Measurements from ENCODE around the gene PLAU. TPM values are rescaled to one million over a fixed set of nuclear protein-coding genes. Genes with fewer than 3 reads are reported as not detected.
"Not testable (repeated sequence)": the region's sequence is repeated elsewhere in the genome, so short reads cannot be mapped to it uniquely, and the experiment has no call there.

Gene PLAU
- total RNA-seq, 1 experiment from 2014 or later = 8.3 TPM

DNA sequence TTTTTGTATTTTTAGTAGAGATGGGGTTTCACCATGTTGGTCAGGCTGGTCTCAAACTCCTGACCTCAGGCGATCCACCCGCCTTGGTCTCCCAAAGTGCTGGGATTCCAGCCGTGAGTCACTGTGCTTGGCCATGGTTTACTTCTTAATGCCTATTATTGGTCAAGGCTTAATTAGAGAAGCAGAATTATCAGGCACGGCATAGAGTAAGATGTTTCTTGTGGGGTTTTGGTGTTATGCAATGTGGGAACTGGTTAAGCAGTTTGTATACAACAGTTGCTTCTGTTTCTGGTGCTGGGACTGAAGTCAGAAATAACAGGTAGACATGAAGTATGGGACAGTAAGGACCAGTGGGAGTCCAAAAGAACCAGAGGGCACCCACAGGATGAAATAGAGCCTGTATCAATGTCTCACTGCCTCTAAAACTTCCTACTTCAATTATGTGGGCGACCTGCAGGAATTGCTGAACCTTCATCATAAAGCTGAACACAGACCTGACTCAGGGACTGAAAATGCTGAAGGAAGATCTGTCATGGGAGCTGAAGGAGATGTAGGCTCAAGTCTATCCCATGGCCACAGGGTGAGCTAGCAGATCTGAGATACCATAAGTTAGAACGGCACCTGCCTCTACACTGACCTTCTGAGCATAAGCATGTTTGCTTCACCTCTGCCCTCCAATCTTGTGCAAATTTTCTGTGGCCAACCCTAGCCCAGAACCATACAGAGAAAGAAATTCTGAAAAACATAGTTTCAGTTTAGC is 48.7 kb downstream of the PLAU start:
- H3K27me3 ChIP-seq (replicated peaks; ENCODE audit: insufficient read depth, low read depth, low read length, poor library complexity) = no peaks in the 10 kb centered on the region
- H3K4me1 ChIP-seq (ENCODE audit: insufficient read depth, low read length, poor library complexity, severe bottlenecking) = peaks cover 20% of the 10 kb centered on the region
- ChIA-PET POLR2A (ENCODE audit: low non-redundant PET) (no interaction called here), CTCF (no interaction called here)
- no peak overlapping the region for H3K4me3 ChIP-seq (ENCODE audit: low read depth, low read length, poor library complexity, severe bottlenecking)
- TF ChIP-seq EZH2 (IDR thresholded peaks at IDR 0.05; ENCODE audit: borderline replicate concordance, low read depth, low read length, poor library complexity, severe bottlenecking) = no peak
- TF ChIP-seq, protein P1, sequence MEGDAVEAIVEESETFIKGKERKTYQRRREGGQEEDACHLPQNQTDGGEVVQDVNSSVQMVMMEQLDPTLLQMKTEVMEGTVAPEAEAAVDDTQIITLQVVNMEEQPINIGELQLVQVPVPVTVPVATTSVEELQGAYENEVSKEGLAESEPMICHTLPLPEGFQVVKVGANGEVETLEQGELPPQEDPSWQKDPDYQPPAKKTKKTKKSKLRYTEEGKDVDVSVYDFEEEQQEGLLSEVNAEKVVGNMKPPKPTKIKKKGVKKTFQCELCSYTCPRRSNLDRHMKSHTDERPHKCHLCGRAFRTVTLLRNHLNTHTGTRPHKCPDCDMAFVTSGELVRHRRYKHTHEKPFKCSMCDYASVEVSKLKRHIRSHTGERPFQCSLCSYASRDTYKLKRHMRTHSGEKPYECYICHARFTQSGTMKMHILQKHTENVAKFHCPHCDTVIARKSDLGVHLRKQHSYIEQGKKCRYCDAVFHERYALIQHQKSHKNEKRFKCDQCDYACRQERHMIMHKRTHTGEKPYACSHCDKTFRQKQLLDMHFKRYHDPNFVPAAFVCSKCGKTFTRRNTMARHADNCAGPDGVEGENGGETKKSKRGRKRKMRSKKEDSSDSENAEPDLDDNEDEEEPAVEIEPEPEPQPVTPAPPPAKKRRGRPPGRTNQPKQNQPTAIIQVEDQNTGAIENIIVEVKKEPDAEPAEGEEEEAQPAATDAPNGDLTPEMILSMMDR (conservative IDR thresholded peaks at IDR 0.05; ENCODE audit: low read depth, low read length) = no peak
- no peaks in the 10 kb centered on the region for H3K9me3 ChIP-seq (ENCODE audit: low read depth, low read length, poor library complexity, severe bottlenecking)
- intact Hi-C loops (cut with micrococcal nuclease; ENCODE audit: unreplicated experiment) = no loop called here
- BruUV-seq (replicated peaks) = no TSS peak
- no peak for DNase-seq (ENCODE audit: low spot score)
- no peak overlapping the region for H3K27ac ChIP-seq (ENCODE audit: low read depth, low read length, poor library complexity, severe bottlenecking)
- H3K36me3 ChIP-seq (ENCODE audit: insufficient read depth, low read length, poor library complexity, severe bottlenecking) = no peaks in the 10 kb centered on the region

DNA sequence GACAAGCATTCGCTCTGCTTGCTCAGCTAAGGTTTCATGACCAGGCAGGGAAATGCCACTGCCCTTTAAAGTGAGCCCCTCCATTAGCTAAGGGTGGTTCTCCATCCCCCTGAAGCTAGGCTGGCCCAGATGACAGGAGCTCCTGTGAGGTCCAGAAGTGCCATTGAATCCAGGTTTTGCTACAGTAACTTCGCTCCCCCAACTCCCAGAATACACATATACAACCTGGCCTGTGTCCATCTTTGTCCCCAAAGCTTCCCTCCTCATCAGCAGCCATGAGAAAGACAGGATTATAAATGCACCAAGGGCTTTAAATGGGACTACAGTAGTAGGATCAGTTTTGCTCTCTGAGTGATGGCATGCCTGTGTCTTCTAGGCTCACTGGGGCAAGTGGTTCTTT is 51.5 kb downstream of the PLAU start:
- Histone ChIP-seq H3K4me1 (ENCODE audit: insufficient read depth, low read length, poor library complexity, severe bottlenecking) (peaks cover 24% of the 10 kb centered on the region), H3K9me3 (ENCODE audit: low read depth, low read length, poor library complexity, severe bottlenecking) (no peaks in the 10 kb centered on the region), H3K4me3 (ENCODE audit: low read depth, low read length, poor library complexity, severe bottlenecking) (no peak overlapping the region), H3K27me3 (replicated peaks; ENCODE audit: insufficient read depth, low read depth, low read length, poor library complexity) (no peaks in the 10 kb centered on the region), H3K36me3 (ENCODE audit: insufficient read depth, low read length, poor library complexity, severe bottlenecking) (no peaks in the 10 kb centered on the region), H3K27ac (ENCODE audit: low read depth, low read length, poor library complexity, severe bottlenecking) (no peak overlapping the region)
- no peak for DNase-seq (ENCODE audit: low spot score)
- BruUV-seq (replicated peaks) = no TSS peak
- CTCF ChIA-PET = interaction anchor here (1.2 kb wide), 1 partner anchor 75 kb away, joined by 3 read pairs; no protein-coding TSS in a partner anchor
- intact Hi-C loops (cut with micrococcal nuclease; ENCODE audit: unreplicated experiment) = no loop called here
- POLR2A ChIA-PET (ENCODE audit: low non-redundant PET) = no interaction called here
- TF ChIP-seq, protein P1 (conservative IDR thresholded peaks at IDR 0.05; ENCODE audit: low read depth, low read length) = no peak
- TF ChIP-seq EZH2 (IDR thresholded peaks at IDR 0.05; ENCODE audit: borderline replicate concordance, low read depth, low read length, poor library complexity, severe bottlenecking) = no peak

DNA sequence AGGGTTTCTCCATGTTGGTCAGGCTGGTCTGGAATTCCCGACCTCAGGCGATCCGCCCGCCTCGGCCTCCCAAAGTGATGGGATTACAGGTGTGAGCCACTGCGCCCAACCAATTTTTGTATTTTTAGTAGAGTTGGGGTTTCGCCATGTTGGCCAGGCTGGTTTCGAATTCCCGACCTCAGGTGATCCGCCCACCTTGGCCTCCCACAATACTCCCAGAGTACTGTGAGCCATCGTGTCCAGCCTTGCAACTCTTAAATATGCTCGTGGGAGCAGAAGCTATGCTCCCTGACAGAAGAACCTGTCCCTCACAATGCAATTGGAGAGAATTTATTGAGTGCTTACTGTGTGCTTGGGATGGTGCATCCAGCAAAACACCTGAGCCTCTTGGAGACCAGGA is 52.6 kb downstream of the PLAU start:
- H3K27me3 ChIP-seq (replicated peaks; ENCODE audit: insufficient read depth, low read depth, low read length, poor library complexity); H3K27ac ChIP-seq (ENCODE audit: low read depth, low read length, poor library complexity, severe bottlenecking); H3K36me3 ChIP-seq (ENCODE audit: insufficient read depth, low read length, poor library complexity, severe bottlenecking); DNase-seq (ENCODE audit: low spot score); BruUV-seq (replicated peaks); H3K9me3 ChIP-seq (ENCODE audit: low read depth, low read length, poor library complexity, severe bottlenecking); CTCF ChIA-PET; H3K4me3 ChIP-seq (ENCODE audit: low read depth, low read length, poor library complexity, severe bottlenecking); POLR2A ChIA-PET (ENCODE audit: low non-redundant PET); intact Hi-C loops (cut with micrococcal nuclease; ENCODE audit: unreplicated experiment): not testable (repeated sequence)
- H3K4me1 ChIP-seq (ENCODE audit: insufficient read depth, low read length, poor library complexity, severe bottlenecking) = peaks cover 36% of the 10 kb centered on the region

DNA sequence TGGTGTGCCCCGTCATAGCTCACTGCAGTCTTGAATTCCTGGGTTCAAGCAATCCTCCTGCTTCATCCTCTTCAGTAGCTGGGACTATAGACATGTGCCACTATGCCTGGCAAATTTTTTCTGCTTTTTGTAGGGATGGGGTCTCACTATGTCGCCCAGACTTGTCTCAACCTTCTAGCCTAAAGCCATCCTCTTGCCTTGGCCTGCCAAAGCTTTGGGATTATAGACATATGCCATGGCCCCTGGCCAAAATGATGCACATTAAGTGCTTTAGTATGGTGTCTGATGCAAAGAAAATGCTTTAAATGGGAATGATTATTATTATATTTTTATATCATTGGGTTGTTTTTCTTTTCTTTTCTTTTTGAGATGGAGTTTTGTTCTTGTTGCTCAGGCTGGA is 53.8 kb downstream of the PLAU start:
- H3K4me3 ChIP-seq (ENCODE audit: low read depth, low read length, poor library complexity, severe bottlenecking) = no peak overlapping the region
- BruUV-seq (replicated peaks) = no TSS peak
- no peak for DNase-seq (ENCODE audit: low spot score)
- intact Hi-C loops (cut with micrococcal nuclease; ENCODE audit: unreplicated experiment) = no loop called here
- no peaks in the 10 kb centered on the region for H3K9me3 ChIP-seq (ENCODE audit: low read depth, low read length, poor library complexity, severe bottlenecking)
- no peaks in the 10 kb centered on the region for H3K36me3 ChIP-seq (ENCODE audit: insufficient read depth, low read length, poor library complexity, severe bottlenecking)
- H3K4me1 ChIP-seq (ENCODE audit: insufficient read depth, low read length, poor library complexity, severe bottlenecking) = peaks cover 46% of the 10 kb centered on the region
- no peak for TF ChIP-seq EZH2 (IDR thresholded peaks at IDR 0.05; ENCODE audit: borderline replicate concordance, low read depth, low read length, poor library complexity, severe bottlenecking)
- TF ChIP-seq, protein P1 (conservative IDR thresholded peaks at IDR 0.05; ENCODE audit: low read depth, low read length) = no peak
- peak overlapping the region; percentile 98 for H3K27ac ChIP-seq (ENCODE audit: low read depth, low read length, poor library complexity, severe bottlenecking)
- no peaks in the 10 kb centered on the region for H3K27me3 ChIP-seq (replicated peaks; ENCODE audit: insufficient read depth, low read depth, low read length, poor library complexity)
- ChIA-PET CTCF (interaction anchor here (2.5 kb wide), 1 partner anchor 116 kb away, joined by 11 read pairs; no protein-coding TSS in a partner anchor), POLR2A (ENCODE audit: low non-redundant PET) (no interaction called here)

DNA sequence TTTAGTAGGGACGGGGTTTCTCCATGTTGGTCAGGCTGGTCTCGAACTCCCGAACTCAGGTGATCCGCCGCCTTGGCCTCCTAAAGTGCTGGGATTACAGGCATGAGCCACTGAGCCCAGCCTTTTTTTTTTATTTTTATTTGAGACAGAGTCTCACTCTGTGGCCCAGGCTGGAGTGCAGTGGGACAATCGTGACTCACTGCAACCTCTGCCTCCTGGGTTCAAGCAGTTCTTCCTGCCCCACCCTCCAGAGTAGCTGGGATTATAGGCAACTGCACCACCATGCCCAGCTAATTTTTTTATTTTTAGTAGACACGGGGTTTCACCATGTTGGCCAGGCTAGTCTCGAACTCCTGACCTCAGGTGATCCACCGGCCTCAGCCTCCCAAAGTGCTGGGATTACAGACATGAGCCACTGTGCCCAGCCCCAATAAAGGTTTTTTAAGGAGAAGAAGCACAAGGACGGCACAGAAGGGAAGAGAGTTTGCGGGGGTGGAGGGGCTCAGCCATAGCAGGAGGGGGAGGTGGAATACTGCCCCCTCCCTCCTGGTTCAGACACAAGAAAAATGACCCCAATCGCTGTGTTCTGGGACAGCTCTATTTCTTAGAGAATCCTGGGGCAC is 54.4 kb downstream of the PLAU start:
- H3K9me3 ChIP-seq (ENCODE audit: low read depth, low read length, poor library complexity, severe bottlenecking); DNase-seq (ENCODE audit: low spot score); H3K36me3 ChIP-seq (ENCODE audit: insufficient read depth, low read length, poor library complexity, severe bottlenecking); intact Hi-C loops (cut with micrococcal nuclease; ENCODE audit: unreplicated experiment); H3K27me3 ChIP-seq (replicated peaks; ENCODE audit: insufficient read depth, low read depth, low read length, poor library complexity); H3K4me3 ChIP-seq (ENCODE audit: low read depth, low read length, poor library complexity, severe bottlenecking): not testable (repeated sequence)
- Histone ChIP-seq H3K27ac (ENCODE audit: low read depth, low read length, poor library complexity, severe bottlenecking) (peak overlapping the region; percentile 98), H3K4me1 (ENCODE audit: insufficient read depth, low read length, poor library complexity, severe bottlenecking) (peaks cover 46% of the 10 kb centered on the region)
- ChIA-PET CTCF (interaction anchor here (2.5 kb wide), 1 partner anchor 115 kb away, joined by 11 read pairs; no protein-coding TSS in a partner anchor), POLR2A (ENCODE audit: low non-redundant PET) (interaction anchor here (0.7 kb wide), 1 partner anchor 87 kb away, joined by 3 read pairs; no protein-coding TSS in a partner anchor)
- BruUV-seq (replicated peaks) = TSS peak; percentile 90

All from A673 (cell line).